Astrocyte of the cerebellum (primary cell): ENCODE results near the gene PSMA2.

Experiments used
- DNase-seq: peaks from one replicate; pipeline ENCODE4 v3.0.0-alpha.2; 2011; ENCODE audit warnings: low read depth
- H3K4me3 ChIP-seq: 2 replicates; pipeline ENCODE4 v1.5.1; 2011; ENCODE audit warnings: mild to moderate bottlenecking, low read depth, low read length, moderate library complexity
- CTCF ChIP-seq: IDR thresholded peaks from 2 replicates; pipeline ENCODE4 v1.5.1; 2012; ENCODE audit warnings: low read length, low read depth, moderate library complexity, mild to moderate bottlenecking; ENCODE audit errors: missing control alignments
- in situ Hi-C: cut with HindIII; loops from 2 replicates; pipeline ENCODE4 v1.10.0; 2017; ENCODE audit warnings: low sequenced_read_pairs

The PSMA2 gene

GRCh38 chr7:42945821-42946626 lies 14.1 kb upstream of the PSMA2 start:
- in situ Hi-C loops, result loop anchor here (25.0 kb wide), 1 partner anchor 491 kb away; no protein-coding TSS in a partner anchor
- no peak for DNase-seq
- H3K4me3 ChIP-seq, result no peak overlapping the region
- no peak for TF ChIP-seq CTCF

GRCh38 chr7:42940985-42941847 lies 9.2 kb upstream of the PSMA2 start:
- TF ChIP-seq CTCF, result peak; percentile 91

GRCh38 chr7:42939457-42940240 lies 7.7 kb upstream of the PSMA2 start:
- TF ChIP-seq CTCF, result no peak
- DNase-seq, result no peak
- in situ Hi-C loops, result loop anchor here (25.0 kb wide), 1 partner anchor 498 kb away; no protein-coding TSS in a partner anchor
- H3K4me3 ChIP-seq, result no peak overlapping the region

More at GRCh38 chr7:42940985-42941847, 9.2 kb upstream of the PSMA2 start:
- peak; percentile 68 for DNase-seq
- in situ Hi-C loops, result loop anchor here (25.0 kb wide), 1 partner anchor 496 kb away; no protein-coding TSS in a partner anchor
- H3K4me3 ChIP-seq, result no peak overlapping the region

GRCh38 chr7:42935861-42936260 lies 3.9 kb upstream of the PSMA2 start:
- in situ Hi-C loops, result loop anchor here (25.0 kb wide), 1 partner anchor 501 kb away; no protein-coding TSS in a partner anchor
- no peak overlapping the region for H3K4me3 ChIP-seq
- no peak for DNase-seq
- no peak for TF ChIP-seq CTCF

GRCh38 chr7:42934291-42934690 lies 2.3 kb upstream of the PSMA2 start:
- in situ Hi-C loops, result loop anchor here (25.0 kb wide), 1 partner anchor 503 kb away; no protein-coding TSS in a partner anchor
- no peak for DNase-seq
- no peak overlapping the region for H3K4me3 ChIP-seq
- TF ChIP-seq CTCF, result no peak
